K562 (cell line): ENCODE measurements around the gene SLC25A1.

Experiments
- HDGF ChIP-seq: fragments of 450-650 bp; IDR thresholded peaks from 2 replicates; pipeline ENCODE4 v1.6.1; 2016
- L3MBTL2 ChIP-seq: fragments of 450-650 bp; IDR thresholded peaks from 2 replicates; pipeline ENCODE4 v1.6.1; 2016; ENCODE audit warnings: mild to moderate bottlenecking, moderate library complexity
- POLR2A ChIP-seq: fragments of 450-650 bp; conservative IDR thresholded peaks from 2 replicates; pipeline ENCODE4 v1.6.1; 2016
- TCF3 ChIP-seq: sonication (generic); formaldehyde crosslinking; IDR thresholded peaks from 2 replicates; pipeline ENCODE4 v1.4.0; 2020; ENCODE audit warnings: mild to moderate bottlenecking, missing genetic modification reagents

GRCh38 chr22:19151329-19152191 lies 27.0 kb downstream of the SLC25A1 start:
- no peak for TF ChIP-seq TCF3
- no peak for TF ChIP-seq POLR2A
- no peak for TF ChIP-seq L3MBTL2
- TF ChIP-seq HDGF, result no peak
